Measurements from ENCODE around the gene ETS2.

Gene ETS2
- total RNA-seq, result 12.4 to 305 (median 67.8) reads per million in 18 experiments

DNA sequence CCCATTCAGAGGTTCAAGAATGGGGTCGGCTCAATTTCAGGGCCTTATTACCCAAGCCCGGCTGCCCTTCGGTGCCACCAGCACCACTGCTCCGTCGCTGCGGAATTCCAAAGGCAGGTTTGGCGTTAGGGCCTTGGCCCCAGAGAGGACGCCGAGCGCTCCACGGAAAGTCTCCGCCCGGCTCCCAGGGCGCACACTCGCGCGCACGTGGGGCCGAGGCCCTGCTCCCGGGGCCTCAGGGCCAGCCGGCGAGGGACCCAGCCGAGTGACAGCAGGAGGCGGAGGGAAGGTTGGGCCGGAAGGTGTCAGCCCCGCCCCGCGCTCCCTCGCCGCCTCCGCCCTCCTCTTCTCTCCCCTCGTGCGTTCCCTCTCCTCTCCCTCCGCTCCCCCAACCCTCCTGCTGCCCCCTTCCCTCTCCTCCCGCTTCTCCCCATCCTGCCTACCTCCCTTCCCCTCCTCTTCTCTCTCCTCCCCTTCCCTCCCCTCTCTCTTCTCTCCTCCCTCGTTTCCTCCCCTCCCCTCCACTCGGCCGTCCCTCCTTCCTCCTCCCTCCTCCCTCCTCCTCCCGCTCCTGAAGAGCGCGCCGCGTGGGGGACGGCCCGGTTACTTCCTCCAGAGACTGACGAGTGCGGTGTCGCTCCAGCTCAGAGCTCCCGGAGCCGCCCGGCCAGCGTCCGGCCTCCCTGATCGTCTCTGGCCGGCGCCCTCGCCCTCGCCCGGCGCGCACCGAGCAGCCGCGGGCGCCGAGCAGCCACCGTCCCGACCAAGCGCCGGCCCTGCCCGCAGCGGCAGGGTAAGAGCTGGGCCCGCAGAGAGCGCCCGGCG, at the start of gene ETS2:
Gene ETS2, plus strand, starts transcription at position 602 of the 825 bp plus-strand sequence. CDS start 4,106 bp downstream, outside the sequence.
- DNase-seq, result peak; percentile 91 to 93

DNA sequence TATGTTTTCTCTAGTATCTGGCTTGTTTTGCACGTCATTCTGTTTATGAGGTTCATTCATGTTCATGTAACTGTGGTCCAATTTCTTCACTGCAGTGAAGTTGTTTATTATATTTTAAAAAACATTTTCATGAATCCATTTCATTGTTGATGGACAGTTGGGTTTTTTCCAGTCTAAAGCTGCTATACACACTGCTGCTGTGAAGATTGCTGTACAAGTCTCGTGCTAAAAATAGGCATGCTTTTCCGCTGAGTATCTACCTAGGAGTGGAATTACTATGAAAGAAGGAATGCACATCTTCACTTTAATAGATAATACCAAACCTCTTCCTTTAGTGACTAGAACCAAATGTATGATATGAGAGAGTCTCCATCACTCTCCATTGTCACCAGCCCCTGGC, 49.0 kb upstream of the ETS2 start:
- no peak for DNase-seq

DNA sequence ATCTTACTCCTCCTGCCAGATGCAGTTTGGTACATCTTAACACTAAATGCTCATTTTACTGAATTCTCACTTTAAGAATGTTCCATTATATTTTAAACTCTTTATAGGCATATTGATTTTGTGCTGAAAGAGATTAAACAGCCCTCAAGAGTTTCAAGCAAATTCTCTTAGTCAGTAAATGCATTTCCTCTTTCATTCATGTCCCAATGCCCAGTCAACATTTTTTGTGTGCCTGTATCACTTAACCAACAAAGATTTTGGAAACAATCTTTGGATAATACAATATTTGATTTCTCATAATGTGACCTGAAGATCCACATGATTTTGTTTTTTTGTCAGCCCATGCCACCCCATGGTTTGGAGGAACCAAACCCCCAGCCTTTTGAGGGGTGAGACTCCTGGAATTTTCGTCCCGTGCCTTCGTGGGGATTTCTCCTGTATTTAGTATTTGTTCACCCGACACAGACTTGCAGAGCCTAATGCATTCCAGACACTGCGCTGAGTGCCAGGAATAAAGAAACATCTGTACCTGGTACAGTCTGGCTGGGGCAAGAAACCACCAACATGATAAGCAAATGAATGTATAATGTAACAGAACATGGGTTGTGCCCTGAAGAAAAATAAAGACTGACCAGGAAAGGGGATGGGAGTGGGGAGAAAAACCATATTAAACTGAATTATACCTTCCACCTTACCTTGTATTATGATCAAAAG, 47.1 kb upstream of the ETS2 start:
- DNase-seq, result peak; percentile 6 to 18

DNA sequence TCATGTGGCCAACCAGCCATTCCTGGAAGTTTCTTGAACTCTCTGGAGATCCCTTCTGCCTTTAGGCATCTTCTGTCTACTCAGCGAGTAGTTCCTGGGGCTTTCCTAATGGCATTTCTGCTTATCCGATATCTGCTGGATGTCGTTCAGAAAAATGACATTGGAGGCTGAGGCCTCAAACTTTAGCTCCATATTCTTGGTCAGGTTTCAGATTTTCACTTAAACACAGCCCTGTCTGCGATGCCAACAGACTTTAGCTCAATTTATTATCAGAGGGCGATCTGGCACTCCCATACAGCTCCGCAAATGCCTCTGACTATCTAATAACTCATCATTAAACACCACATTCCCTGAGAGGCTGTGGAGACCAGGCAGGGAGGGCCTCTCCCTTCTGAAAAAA, 46.3 kb upstream of the ETS2 start:
- no peak for DNase-seq

DNA sequence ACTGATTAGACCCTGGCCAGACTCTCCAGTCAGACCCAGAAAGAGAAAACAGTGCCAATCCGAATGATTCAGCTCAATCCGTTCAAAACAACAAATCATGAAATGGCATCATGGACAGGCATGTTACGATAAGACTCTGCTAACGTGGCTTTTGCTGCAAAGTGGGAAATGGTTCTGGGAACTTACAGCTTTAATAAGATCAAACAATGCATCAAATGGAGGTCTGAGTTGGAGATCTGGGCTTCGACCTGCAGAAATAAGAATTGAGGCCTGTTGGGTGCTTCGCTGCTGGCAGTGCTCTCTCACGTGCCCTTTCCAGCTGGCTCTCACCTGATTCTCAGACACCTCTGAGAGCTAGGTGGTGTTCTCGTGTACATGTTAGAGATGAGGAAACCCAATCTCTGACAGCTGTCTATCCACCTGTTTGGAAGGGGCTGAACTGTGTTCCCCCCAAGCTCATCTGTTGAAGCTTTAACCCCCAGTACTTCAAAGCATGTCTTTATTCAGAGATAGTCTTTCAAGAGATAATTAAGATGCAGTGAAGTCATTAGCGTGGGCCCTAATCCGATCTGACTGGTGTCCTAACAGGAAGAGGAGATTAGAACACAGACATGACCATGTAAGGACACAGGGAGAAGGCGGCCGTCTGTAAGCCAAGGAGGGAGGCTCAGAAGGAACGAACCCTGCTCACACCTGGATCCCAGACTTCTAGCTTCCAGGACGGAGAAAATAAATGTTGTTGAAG, 45.5 kb upstream of the ETS2 start:
- DNase-seq, result no peak

DNA sequence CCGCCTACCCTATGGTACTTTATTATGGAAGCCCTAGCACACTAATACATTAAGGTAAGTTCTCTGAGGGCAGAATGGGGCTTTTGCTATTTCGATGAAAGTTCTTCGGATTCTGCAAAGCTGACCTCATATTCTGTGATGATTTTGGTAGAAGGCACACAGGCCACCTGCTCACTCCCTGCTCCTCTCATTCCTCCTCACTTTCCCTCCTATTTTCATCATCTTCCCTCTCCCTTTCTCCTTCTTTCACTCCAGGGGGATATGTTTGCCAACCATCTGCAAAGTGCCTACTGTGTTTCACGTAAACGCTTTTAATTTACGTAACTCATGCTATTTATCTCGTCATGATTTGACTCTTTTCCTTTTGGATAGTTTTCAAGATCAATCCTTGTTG, 45.0 kb upstream of the ETS2 start:
- no peak for DNase-seq

DNA sequence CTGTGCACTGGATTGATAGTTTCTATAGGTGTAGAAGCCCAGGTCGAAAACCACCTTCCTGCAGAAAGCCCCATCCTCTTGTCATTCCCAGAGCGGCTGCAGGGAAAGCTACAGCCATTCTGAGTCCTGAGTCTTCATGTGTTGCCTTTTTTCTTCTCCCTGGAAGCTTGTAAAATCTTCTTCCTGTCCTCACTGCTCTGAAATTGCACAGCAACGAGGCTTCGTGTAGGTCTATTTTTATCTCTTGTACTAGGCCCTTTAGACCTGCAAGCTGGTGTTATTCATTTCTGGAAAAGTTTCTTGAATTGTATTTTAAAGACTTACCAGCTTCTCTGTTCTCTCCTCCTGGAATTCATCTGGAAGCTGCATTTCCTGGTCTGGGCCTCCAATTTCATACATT, 44.2 kb upstream of the ETS2 start:
- no peak for DNase-seq

DNA sequence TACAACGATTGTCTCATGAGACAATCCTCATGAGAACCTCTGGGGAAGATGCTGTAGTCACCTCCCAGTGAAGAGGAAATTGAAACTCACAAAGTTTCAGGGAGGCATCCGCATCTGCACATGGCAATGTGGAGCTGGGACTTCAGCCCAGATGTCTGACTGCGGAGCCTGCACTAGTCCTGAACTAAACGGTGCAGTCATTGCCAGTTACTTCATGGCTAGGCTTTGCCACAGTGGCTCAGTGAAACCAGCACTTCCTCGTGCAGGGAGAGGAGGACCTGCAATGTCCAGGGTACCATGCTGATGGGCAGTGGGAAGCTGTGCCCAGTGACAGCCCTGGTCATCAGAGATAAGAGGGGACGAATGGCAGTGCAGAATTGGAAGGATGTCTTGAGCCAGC, 40.7 kb upstream of the ETS2 start:
- DNase-seq, result no peak

DNA sequence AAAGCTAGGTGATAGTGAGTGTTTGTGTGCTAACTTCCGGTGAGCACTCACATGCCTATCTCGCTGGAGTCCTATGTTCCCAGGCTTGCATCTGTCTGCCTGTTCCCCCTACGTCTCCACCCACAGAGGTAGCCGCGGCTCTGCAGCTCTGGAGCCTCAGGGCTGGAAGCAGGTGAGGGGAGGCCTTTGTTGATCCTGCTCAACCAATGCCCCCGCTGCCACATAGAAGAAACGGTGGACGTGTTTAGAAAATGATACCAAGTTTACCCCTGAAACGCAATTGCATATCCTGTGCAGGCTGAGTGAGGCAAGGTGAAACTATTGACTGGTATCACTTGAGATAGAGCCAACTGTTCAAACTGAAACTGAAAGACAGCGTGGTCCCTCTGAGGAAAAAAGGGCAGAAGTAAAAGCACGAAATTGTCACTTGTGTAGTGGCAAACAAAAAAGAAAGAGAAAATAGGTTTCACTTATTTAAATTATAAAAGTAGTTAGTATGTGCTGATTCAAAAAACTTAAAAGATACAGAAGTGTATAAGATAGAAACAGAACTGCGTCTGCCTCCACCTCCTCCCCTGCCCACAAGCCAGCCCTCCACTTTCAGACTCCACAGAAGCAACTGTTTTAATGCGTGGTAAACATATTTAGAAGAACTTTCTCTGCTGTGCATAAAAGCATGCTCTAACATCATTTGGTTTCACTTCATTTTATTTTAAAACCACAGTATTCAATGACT, 38.6 kb upstream of the ETS2 start:
- DNase-seq, result peak; percentile 6 to 34

DNA sequence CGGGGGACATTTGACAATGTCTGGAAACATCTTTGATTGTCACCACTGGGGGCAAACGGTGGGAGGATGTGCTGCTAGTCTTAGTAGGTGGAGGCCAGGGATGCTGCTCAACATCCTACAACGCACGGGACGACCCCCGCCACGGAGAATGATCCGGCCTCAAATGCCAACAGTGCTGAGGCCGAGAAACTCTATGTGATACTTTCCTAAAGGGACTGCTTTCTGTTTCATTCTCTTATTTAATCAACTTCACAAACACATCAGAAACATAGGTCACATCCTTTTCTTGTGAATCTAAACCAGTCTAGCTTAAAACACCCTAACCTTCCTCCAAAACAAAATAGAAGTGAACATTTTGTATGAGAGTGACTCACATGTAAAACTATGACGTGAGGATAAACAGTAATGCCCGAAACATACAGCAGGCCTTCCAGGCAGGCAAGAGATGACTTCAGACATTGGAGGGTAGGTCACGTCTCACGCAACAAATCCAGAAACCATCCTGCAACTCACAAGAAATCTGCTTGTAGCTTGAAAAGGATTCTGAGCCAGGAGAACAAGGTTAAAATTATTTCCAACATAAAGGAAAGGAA, 37.2 kb upstream of the ETS2 start:
- DNase-seq, result no peak

DNA sequence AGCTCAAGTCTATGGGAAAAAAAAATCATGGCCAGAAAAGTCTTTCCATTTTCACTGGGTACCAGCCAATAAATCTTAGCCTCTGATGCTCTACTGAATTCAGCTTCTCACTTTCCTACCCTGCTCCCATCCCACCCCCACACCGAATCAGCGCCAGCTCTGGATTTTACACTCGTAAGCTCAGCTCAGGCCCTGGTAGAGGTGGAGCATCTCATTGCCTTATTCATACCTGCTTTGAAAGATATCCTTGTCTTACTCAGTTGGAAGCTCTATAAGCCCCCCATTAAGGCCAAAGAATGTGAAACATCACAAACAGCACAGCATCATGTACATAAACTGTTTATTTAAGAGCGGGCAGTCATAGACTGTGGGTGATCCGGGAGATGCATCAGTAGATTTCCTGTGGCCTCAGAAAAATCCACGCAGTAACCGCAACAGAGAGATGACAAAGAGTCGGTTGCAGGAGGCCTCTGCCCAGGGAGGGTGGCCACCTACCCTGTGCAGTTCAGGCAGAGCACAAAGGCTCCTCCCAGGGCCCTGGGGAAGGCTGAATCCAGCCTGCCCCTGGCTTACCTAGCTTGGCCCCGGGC, 36.4 kb upstream of the ETS2 start:
- no peak for DNase-seq

DNA sequence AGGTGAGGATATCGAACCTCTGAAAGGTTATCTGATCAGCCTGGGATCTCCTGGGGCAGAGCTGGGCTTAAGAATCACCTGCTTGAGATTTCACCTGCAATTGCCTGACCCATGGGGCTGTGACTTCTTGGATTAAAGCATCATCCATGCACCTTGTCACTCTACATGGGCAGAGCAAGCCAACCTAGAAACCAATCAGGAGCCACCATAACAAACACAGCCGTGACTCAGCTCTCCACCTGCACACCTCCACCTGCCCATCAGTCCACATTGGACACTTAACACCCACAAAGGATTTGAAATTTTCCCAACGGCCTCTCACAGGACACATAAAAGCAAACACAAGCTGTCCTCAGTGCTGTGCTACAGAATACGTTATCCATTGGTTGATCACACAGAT, 35.1 kb upstream of the ETS2 start:
- DNase-seq, result no peak

DNA sequence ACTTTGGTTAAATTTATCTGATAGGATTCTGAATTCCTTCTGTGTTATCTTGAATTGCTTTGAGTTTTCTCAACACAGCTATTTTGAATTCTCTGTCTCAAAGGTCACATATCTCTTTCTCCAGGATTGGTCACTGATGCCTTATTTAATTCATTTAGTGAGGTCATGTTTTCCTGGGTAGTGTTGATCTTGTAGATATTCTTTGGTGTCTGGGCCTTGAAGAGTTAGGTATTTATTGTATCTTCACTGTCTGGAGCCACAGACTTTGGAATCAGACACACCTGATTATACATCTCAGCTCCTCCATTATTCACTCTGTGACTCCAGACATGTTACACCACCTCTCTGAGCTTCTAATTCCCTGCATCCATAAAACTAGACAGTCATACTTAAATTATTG, 34.2 kb upstream of the ETS2 start:
- DNase-seq, result no peak

DNA sequence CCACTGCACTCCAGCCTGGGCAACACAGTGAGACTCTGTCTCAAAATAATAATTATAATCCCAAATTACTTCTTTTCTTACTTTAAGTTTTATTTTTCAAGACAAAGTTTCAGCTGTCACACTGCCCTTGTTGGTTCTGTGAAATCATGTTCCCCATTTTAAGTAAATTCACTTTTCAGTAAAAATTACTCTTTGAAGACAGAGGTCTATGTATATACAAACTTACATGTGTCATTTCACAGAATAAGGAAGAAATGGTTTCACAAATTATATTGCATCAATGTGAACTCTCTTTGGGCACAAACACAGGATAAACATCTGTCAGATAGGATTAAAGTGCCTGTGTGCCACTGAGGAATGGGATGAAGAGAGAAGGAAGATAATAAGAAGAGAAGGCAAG, 33.1 kb upstream of the ETS2 start:
- peak; percentile 3 to 78 for DNase-seq

DNA sequence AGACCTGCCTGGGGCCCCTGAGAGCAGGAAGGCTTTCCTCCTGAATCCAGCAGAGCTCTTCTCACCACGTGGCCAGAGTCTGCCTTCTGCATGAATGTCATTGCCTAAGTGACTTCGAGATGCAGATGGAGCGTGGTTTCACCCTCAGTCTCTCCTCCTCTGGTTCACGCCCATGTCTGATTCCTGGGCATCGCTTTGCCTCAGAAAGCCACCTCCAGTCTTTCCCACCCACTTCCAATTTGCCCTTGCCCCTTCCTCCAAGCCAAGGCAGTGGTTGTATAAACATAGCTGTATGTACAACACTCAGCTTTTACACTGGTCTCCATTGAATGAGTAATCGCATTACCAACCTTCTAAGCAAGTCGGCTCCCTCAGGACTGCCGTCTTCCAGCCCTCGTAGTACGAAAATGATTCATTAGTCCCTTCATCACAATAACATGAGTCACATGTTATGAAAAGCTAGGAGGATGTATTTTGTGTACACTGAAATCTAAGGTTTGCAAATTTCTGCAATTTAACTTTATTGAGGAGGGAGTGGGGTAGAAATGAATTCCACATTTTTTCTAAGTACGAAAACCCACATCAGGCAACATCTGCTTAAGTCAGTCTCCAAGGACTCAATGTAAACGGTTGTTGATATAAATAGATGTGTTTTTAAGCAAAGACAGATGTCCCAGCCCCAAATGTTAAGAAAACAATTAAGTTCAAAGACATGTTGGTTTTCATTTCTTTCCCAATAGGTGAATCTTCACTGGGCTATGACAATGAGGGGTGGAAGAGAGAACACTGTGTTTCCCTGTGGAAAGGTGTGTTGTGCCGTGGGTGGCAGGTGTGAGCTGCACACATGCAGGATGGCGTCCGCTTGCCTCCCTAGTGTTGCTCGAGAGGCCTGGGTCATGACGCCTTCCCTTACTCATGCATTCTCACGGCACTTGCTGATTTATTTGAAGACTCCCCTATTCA, 32.3 kb upstream of the ETS2 start:
- DNase-seq, result peak; percentile 35 to 43

DNA sequence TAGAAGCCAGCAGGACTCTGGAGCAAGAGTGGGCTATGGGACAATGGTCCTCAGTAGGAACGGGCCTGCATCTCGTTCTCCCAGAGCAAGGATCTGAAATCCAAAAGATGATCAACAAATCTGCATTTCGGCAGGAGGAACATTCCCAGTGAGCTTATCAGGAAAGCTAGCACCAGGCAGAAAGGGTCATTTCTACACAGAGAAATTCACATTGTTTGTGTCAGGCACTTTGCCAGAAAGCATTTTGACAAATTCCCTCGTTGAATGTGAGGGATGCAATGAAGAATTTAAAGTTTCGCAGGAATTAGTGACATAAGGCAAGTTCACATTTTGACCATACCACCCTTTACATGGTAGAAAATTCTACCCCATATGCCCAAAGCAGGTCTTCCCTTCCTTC, 31.6 kb upstream of the ETS2 start:
- no peak for DNase-seq

DNA sequence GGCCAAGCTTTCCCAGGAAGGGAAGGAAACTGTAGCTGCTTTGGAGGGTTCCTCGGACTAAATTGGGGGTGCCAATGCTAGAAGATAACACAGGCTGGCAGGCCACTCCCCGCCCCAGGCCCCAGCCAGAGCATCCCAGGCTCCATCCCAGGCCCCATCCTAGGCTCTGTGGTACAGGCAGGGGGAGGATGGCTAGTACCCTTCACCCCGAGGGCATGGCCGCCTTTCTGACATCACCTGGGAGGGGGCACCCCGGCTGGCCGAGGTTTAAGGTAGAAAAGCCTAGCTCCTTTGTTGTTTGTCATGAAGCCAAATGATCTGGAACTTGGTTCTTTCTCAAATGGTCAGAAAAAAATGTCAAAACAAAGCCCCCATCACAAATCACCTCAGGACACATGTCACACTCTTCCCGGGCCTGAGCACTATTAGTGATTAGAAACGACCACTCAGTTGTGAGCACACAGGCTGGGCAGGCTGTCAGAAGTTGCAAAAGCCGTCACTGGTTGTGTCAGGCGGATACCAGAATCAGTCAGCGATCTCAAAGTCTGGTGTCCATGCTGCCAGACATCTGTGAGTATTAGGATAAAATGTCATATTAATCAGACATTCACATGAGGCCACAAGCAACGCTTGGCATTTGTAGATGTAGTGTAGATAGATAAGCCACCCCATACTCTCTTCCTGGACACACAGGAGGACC, 31.0 kb upstream of the ETS2 start:
- DNase-seq, result no peak

DNA sequence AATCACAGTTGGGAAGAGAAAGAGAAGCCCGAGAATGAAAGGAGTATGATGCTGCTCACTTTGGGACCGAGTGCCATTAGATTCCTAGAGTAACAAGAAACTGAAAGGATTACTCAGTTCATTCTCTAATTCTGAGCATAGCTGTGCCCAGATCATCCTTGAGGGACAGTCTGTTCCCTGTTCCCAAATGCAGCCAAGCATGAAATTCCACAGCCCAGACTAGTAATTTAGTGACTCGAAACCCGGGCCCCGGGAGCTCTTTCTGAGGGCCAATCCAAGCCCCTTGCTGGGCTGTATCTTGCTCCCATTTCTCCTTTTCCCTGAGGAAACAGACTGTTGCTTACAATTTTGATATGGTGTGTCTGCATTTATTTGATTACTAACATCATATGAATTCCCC, 30.0 kb upstream of the ETS2 start:
- no peak for DNase-seq

DNA sequence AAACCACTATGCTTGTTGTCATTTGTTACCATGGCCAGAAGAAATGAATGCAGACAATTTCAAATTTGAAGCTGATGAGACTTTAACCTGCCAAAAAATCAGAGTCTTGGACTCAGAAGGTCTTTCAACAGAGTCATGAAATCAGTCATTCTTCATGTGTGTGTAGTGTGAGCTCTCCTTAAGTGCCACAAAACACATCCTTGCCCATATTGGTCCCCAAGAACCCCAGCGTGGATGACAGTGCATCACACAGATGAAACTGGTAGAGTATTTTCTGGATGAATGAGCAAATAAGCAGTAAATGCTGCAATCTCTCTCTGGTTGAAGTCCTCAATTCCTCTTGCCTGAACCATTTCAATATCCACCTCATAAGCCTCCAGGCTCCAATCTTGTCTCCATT, 28.7 kb upstream of the ETS2 start:
- no peak for DNase-seq

DNA sequence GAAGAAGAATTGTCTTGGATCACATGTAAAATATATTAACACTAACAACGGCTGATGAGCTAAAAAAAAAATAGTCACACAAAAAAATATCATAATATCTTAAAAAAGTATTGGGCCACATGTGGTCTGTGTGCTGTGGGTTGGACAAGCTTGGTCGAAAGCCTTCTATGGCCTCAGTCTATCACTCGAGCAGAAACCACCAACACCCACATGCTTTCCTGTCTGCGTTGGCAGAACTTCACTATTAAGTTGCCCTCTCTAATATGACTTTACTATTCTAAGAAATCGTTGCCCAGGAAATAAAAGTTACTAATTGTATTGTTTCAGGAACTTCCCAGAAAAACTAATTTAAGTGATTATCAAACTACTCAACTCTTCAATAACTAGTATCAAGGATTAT, 28.2 kb upstream of the ETS2 start:
- DNase-seq, result peak; percentile 73 to 79
